GM18502 (cell line): ENCODE data around the gene FOXL2.
A peak's percentile ranks its signal among the peaks of the same experiment; 100 is the strongest.

Source experiments
- ATAC-seq: cut with Tn5 transposase; IDR thresholded peaks from one replicate; pipeline ENCODE4 v1.9.1; 2021; ENCODE audit warnings: mild to moderate bottlenecking; ENCODE audit not compliant: unreplicated experiment, poor library complexity

The FOXL2 gene

DNA sequence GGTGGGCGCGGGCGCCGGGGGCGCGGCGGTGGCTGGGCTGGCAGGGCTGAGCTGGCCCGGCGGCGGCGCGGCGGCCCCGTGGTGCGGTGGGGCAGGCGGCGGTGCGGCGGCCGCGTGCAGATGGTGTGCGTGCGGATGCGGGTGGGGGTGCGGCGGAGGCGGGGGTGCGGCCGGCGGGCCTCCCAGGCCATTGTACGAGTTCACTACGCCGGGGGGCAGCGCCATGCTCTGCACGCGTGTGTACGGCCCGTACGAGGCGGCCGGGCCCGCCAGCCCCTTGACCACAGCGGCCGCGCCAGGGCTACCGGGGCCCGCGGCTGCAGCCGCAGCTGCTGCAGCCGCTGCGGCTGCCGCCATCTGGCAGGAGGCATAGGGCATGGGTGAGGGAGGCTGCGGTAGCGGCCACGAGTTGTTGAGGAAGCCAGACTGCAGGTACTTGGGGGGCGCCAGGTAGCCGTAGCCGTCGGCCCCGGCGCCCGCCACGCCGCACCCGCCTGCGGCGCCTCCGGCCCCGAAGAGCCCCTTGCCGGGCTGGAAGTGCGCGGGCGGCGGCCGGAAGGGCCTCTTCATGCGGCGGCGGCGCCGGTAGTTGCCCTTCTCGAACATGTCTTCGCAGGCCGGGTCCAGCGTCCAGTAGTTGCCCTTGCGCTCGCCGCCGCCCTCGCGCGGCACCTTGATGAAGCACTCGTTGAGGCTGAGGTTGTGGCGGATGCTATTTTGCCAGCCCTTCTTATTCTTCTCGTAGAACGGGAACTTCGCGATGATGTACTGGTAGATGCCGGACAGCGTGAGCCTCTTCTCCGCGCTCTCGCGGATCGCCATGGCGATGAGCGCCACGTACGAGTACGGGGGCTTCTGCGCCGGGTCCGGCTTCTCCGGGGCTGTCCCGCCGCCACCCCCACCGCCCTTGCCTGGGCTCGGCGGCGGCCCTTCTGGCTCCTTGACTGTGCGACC is 951 bp downstream of the FOXL2 start:
- no peak for ATAC-seq

DNA sequence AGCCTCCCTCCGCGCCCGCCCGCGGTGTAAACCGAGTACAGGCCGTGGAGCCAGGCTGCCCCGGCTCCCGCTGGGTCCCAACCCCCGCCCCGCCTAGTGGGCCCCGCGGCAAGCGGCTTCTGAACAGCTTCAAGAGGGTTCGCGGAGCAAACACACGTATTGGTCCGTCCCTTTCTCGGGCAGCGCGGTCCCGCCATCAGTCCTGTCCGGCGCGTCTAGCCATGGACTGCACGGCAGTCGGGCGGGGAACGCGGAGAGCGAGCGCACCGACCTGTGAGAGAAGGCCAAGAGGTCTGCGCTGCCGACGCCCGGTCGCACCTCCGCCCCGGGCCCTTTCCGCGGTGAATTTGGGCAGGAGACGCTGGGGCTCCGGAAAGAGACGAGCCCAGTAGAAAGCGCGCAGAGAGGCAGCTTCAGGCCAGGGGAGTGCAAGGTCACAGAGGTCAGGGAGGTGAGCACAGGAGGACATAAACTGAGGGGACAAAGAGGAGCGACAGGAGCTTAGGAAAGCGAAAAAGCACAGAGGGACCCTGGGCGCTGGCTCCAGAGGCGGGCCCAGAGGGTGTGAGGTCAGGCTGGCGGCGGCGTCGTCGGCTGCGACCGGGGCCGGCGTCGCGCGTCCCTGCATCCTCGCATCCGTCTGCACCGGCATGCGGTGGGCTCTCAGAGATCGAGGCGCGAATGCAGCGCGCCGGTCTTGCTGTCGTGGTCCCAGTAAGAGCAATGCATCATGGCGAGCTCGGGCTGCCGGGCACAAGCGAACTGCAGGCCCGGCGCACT is 1.8 kb downstream of the FOXL2 start:
- ATAC-seq, result no peak

DNA sequence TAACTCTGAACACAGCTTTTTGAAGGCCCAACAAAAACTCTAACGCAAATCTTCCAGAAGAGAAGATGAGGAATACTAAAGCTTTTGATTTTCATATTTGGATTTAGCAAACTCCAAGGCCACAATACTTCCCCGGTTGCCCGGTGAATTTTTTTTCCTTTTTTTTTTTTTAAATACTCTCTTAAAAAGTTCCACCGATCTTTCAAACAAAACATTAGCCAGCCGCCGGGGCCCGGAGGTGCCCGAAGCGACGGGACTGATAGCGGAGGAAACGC is 2.3 kb downstream of the FOXL2 start:
- ATAC-seq, result no peak

DNA sequence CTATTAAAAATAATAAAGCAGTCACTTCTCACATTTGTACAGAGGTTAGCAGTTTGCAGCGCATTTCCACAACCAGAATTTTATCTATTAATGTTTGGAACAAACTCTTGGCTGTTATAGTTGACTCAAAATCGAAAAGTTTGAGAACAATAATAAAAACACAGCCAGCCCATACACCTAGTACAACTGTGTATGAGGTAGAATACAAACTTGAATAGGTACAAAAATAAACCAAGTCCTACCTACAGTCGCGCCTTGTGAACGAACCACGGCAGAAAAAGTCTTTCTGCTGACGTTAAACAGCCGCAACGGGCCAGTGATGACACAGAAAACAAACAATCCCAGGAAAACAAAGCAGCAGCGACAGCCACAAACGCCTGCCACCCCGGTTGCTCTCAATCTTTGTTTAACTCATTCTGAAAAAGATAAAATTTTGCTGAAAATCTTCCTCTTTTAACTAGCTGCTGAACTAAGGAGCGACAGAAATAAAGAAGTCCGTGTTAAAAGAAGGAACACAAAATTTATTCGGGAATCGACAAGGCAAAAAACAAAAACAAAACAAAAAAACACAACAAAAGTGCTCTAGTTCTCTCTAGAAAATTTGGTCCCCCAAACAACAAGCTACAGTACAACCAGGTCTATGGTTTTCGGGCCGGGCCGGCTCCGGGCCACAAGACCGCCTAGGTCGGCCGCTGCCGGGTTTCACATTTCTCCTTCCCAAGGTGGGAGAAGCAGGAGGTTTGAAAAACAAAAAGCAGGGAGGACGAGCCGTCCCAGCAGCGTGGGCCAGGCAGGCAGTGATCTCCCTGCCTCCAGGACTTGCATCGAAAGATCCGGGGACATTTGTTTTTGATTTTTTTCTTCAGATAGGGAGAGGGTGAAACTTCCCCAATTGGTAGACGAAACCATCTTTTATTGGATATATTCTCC is 2.9 kb downstream of the FOXL2 start:
- no peak for ATAC-seq

DNA sequence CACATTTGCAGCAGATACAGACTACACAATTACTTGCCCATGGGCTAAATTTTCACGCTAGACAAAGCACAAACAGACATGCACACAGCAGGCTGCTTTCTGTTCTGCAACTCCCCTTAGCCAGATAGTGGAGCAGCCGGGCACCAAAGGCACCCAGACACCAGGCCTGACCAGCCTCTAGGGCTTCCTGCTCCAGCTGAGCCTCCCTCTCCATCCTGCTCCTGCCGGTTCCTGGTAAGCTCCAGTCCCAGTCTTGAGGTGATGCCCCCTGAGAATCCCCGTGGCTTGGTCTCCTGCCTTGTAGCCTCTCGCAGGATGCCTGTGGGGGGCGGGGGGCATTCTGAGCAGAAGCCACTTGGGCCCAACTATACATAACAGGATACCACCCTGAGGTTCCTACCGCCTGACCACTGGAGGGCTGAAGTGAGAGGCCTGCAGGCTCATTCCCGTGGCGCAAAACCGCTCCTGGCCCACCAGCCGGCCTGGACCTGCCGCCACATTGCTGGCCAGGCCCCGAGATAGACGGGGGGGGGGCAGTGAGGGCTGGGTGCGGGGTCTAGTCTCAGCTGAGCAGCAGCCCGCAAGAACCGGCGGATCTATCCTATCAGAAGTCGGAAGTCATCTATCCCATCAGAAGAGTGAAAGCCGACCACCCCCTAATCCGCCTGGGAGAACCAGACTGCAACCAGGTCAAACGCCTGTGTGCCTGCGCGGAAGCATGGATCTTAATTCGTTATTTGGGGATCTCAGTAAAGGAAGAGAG is 3.9 kb downstream of the FOXL2 start:
- ATAC-seq, result no peak

DNA sequence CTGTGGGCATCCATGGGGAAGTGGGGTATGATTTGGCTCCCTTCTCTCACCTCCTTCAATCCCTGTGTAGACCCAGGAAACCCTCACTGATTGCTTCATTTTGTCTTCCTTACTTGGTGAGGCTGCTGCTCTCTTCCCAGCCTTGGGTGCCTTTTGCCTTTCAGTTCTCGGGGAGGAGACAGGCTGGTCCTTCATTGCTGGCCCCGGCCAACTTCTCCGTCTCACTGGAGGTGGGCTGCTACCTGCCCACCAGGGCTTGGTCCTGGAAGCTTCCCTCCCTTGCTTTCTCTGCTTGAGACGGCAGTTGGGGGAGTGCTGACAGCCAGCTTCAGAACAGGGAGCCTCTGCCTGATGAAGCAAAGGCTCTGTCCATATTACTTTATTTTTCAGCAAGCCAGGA is 4.7 kb downstream of the FOXL2 start:
- no peak for ATAC-seq

DNA sequence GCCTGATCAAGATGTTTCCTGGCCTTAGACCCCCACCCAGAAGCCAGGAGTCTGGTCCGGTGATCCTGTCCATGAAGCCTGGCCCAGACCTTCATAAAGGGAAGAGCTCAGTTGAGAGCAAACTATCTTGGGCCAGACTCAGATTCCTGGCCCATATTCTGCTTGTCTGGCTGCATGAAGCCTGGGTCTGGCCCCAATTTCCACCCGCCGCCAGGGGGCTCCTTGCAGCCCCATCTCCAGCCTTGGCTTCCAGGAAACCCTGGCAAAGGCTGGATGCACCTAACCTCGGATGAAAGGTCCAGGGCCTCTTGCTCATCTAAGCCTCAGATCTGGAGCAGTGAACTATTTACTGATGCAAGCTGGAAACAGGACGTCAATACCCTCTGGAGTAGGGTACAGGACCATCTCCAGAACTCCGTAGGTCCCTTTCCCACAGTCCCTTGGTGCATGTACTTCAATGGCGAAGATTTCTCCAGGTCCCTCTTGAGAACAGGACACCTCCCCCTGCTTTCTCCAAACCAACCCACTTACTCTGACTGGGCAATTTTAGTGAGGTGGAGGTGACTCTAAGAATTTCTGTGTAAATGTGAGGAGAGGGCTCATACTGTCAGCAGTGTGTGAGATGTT is 5.6 kb downstream of the FOXL2 start:
- ATAC-seq, result no peak

DNA sequence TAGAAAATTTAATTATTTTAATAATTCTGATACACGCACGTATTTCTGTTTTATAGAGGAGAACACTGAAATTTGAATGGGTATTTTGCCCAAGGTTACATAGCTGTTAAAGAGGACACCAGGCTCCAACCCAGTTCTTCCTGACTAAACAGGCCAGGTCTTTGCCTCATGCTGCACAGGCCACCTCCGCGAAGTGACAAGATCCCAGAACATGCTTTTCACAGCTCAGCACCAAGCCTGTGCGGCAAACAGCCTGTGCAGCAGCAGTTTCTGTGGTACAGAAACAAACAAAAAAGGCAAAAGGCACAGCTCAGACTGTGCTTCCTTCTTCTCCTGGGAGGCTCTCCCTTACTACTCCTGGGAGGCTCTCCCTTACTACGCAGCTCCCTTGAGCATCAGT is 6.5 kb downstream of the FOXL2 start:
- no peak for ATAC-seq

DNA sequence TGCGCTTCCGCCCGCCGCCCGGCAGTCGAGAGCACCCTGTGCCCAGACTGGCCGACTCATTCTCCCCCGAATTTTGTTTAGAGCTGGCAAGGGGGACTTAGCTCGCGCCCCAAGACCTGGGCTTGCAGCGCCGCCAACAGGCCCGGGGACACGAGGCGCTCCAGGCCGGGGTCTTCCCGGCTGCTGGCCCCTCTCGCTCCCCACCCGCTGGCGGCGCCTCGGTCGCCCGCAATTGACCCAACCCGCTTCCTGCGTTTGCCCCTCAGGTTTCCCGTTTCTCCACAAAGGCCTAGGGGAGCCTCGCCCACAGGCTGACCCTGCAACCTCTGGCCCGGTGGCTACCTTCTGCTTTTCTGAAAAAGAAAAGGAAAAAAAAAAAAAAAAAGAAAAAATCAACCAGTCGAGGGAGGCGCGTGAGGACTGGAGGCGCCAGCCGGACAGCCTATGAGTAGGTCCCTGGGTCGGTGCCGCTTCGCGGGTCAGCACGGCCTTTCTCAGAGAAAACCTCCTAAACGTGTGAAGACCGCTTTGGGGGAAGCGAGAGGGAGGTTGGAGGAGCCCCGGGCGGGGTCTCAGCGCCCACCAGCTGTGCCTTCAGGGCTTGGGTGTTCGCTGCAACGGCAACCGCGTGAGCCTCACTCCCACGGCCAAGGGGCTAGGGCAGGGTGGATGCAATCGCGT is 7.2 kb downstream of the FOXL2 start:
- ATAC-seq, result no peak

DNA sequence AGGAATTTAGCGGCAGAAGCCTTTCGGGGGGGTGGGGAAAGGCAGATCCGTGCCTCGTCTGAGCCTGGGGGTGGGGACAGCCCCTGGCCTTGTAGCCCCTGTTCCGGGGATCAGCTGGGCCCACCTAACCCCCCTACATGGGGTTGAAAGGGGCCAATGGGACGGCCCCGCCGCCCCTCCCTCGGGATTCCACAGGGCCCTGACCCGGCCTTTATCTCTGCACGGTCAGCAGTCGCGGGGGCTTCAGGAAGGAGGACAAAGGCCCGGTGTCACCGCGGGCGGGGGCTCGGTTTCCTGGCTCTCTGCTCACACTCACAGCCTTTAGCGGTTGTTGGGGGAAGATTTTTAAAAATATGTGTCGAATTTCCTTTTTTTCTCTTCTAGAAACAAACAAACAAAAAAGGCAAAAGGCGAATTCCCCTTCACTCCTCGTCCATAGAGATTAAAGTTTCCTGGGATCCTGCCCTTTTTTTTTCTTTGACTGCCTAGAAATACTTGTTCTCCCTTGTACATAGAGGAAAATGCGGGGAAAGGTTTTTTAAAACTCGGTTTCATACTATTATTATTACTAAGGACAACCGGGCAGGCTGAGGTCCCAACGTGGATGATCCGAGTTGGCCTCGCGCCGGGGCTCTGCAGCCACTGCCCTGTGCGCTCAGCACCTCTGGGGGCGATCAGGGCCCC is 7.9 kb downstream of the FOXL2 start:
- ATAC-seq, result no peak

DNA sequence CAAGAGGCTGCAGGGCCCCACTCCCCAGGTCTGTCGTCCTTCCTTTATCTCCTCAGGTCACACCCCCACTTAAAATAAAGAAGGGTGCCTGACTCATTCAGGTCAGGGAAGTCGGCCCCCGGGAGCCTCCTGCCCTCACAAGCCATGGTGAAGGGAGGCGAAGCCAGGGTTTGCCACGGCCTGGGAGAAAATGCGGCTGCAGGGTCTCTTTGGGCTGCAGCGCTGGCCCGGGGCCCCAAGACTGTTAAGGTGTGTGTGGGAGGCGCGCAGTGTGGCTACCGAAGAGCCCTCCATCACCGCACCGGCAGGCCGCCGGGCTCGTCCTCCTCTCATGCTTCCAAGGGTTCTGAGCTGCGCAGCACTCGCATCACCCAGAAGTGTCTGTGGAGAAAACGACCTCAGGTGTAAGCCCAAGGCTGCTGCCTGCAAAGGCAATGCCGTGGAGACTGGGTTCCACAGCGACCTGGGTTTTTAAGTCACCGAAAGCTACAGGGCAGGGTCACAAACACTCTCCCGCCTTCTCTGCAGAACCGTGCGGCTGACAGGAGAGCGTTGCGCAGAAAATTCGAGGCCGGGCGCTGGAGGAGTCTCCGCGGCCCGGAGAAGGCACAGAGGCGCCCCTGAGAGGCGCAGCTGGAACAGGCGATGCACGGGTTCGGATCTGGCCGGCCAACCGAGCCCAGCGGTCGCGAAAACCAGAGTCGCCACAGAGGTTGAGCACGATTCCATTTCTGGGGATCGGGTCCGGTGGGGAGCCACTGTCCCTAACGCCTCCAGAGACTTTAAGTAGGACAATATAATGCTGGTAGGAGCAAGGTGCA is 8.7 kb downstream of the FOXL2 start:
- ATAC-seq, result no peak

DNA sequence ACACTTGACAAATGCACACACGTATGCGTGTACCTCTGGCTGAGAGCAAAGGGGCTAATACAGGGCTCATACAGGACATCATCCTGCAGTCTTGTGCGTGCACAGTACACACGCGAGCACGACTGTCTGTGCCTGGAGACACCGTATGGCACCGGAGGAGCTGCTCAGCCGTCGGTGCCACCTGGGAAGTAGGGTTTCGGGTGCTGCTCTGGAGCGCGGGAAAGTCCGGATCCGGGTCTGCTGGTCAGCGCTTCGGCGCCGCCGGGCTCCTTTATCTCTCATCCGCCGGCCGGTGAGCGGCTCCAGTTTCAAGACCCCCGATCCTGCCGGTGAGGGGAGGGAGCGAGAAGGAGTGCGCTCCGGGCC is 9.3 kb downstream of the FOXL2 start:
- no peak for ATAC-seq

DNA sequence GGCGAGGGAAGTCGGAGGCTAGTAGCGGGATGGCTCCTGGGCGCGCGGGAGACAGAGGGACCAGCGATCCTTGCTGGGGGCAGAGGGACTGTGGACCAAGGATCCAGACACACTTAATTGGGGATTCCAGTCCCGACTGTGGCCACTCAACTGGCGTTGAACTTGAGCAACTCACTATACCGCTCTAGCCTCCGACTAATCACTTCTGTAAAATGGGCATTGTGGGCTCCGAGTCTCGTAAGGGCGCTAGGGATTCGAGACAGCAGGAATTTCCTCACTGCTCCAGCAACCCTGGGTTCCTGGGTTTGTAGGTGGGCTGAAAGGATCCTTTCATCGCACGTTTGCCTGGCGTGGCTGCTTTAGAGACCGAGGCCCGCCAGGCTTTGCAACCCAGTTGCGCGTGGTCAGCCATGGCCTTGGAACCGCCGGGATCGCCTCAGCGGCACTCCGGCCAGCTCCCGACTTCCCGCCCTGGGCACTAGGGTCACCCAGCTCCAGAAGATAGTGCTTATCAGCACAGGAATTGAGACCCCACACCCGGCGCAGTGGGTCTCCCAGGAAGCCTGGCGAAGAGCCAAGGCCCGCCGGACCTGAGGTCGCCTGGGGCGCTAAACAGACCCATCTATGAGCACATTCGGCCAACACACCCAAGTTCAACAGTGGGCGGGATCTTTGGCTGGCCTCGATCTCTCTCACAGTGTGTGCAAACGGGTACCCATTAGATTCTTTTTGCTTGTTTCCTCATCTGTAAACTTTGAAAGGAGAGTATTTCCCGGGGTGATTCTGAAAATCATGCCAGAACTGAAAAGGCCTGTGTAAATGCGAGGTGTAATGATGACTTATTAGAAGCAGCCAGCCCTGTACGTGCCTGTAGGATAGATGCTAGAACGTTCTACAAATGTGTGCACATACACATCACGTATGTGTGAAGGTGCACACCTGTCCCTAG is 9.9 kb downstream of the FOXL2 start:
- ATAC-seq, result no peak

DNA sequence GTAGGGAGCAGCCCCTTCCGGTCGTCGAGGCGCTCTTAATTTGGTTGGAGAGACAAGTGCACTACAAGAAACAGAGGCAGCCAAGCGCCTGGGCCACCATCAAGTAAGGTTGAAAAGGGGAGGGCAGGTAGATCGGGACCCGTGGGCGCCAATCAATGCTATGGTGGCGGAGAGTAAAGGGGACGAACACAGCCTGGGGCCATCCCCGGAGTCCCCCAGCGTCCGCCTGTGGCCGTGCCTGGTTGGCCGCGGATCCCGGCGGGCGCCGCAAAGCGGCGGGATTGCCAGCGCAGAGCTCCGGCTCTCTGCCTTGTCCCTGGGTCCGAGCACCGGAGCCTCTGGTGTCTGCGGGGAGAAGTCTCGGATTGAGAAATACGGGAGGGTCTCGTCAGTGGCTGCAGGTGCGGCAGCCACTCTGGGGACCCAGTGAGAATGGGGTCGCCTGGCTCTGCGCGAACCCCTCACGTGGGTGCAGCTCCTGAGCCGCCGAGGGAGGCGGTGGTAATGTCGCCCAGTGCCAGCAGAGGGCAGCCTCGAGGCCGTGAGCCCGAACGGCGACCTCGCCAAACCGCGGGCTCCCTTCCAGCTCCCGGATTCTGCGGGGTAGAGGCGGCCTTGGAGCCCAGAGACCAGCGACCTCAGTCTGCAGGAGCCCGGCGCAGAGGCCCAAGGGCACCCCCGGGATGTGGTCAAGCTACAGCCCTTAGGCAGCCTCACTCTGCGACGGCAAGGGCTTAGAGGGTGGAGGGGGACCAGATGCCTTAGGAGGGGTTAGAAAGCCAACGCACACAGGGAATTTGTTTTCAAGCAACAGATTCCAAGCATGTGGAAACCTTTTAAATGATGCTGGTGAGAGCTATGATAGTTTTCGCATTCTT is 10.8 kb downstream of the FOXL2 start:
- peak; percentile 78 for ATAC-seq

DNA sequence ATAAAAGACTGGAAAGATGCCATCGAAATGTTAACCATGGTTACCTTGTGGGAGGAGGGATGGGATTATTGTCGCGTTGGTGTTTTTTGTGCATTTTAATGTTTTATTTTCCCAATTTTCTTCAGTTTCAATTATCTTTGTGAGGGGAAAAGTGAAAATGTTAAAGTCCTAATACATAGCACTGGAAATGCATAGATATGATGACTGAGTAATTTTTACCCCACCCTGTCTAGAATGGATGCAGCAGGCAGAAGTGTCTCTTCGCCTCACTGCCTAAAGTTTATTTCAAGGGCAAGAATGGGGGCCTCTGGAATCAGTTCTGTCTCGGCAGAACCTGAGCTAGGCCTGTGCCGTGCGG is 11.5 kb downstream of the FOXL2 start:
- no peak for ATAC-seq
